ENCODE data around the gene SSU72.
"Not testable (repeated sequence)": the region's sequence is repeated elsewhere in the genome, so short reads cannot be mapped to it uniquely, and the experiment has no call there.

DNA sequence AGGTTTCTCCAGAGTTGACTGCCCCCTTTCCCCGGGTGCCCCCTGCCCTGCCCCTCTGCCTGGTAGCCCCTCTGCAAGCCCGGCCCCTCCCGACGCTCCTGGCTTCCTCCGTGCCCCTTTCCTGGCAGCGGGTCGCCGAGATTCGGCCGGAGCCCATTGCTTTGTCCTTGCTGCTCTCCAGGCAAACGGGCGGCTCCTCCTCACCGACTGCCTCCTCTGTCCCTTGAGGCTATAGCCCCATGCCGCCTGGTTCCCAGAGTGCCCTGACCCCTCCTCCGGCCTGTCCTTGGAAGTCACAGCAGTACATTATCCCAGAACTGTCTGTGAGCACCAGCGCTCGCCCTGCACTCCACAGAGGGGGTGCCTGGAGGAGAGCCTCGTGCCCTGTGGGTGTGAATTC is 61.0 kb downstream of the SSU72 start:
- TF ChIP-seq, protein P1, sequence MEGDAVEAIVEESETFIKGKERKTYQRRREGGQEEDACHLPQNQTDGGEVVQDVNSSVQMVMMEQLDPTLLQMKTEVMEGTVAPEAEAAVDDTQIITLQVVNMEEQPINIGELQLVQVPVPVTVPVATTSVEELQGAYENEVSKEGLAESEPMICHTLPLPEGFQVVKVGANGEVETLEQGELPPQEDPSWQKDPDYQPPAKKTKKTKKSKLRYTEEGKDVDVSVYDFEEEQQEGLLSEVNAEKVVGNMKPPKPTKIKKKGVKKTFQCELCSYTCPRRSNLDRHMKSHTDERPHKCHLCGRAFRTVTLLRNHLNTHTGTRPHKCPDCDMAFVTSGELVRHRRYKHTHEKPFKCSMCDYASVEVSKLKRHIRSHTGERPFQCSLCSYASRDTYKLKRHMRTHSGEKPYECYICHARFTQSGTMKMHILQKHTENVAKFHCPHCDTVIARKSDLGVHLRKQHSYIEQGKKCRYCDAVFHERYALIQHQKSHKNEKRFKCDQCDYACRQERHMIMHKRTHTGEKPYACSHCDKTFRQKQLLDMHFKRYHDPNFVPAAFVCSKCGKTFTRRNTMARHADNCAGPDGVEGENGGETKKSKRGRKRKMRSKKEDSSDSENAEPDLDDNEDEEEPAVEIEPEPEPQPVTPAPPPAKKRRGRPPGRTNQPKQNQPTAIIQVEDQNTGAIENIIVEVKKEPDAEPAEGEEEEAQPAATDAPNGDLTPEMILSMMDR (IDR thresholded peaks at IDR 0.05), result not testable (repeated sequence)
- TF ChIP-seq POLR2A (IDR thresholded peaks at IDR 0.05), result not testable (repeated sequence)
